Measurements from ENCODE around the gene LUZP1. TPM values are rescaled to one million over a fixed set of nuclear protein-coding genes. Genes with fewer than 3 reads are reported as not detected.

The LUZP1 gene
- total and polyA plus RNA-seq, 10 of the 15 experiments (the other 5 are each of a cell fraction or from before 2014, with no cell fraction given), result 11.3 to 28.2 (median 17.3) TPM

GRCh38 chr1:23166854-23167253 is 1.8 kb downstream of the LUZP1 start:
- ATAC-seq, result no peak
- POLR2A ChIA-PET, result interaction anchor here (0.6 to 1.5 kb wide), 5 partner anchors 11 to 68 kb away, joined by 3 read pairs; no protein-coding TSS in a partner anchor

More at GRCh38 chr1:23166854-23167253, 1.8 kb downstream of the LUZP1 start:
- no TSS peak for BruUV-seq (replicated peaks)
- TF ChIP-seq IRF3 (IDR thresholded peaks at IDR 0.05) (no peak), TCF3 (IDR thresholded peaks at IDR 0.05; ENCODE audit: borderline replicate concordance, insufficient read depth, low read depth, low read length) (no peak), KLF5 (IDR thresholded peaks at IDR 0.05; ENCODE audit: partially characterized antibody) (no peak), LARP7 (IDR thresholded peaks at IDR 0.05) (no peak), POU2F2 (IDR thresholded peaks at IDR 0.05; ENCODE audit: borderline replicate concordance, low read depth, low read length) (no peak), ESRRA (IDR thresholded peaks at IDR 0.05; ENCODE audit: low read length) (no peak), TARDBP (IDR thresholded peaks at IDR 0.05; ENCODE audit: borderline replicate concordance) (no peak), PML (IDR thresholded peaks at IDR 0.05; ENCODE audit: low read length) (no peak)
- intact Hi-C loops (cut with micrococcal nuclease; ENCODE audit: unreplicated experiment) (no loop called here), in situ Hi-C loops (cut with MboI) (no loop called here)
- RAD21 ChIA-PET (ENCODE audit: unreplicated experiment), result interaction anchor here (1.0 to 4.3 kb wide), 6 partner anchors 8 to 146 kb away, joined by 3 to 17 read pairs (median 4); no protein-coding TSS in a partner anchor
- Histone ChIP-seq H3K4me2 (ENCODE audit: control insufficient read depth, insufficient read depth) (peak overlapping the region; percentile 46), H3K4me3 (peak overlapping the region; percentile 95), H3K9me3 (replicated peaks; ENCODE audit: control insufficient read depth, insufficient read depth, low read length) (no peaks in the 10 kb centered on the region), H2AFZ (ENCODE audit: control insufficient read depth, low read depth, low read length) (no peak overlapping the region), H4K20me1 (ENCODE audit: control insufficient read depth, insufficient read depth) (no peaks in the 10 kb centered on the region), H3K79me2 (ENCODE audit: control insufficient read depth, insufficient read depth, low read length) (peaks cover 29% of the 10 kb centered on the region), H3K36me3 (ENCODE audit: control insufficient read depth in 2 of 2, insufficient read depth in 2 of 2, low read length in 1 of 2) (no peaks in the 10 kb centered on the region), H3K4me1 (ENCODE audit: control insufficient read depth, insufficient read depth, low read length) (peaks cover 7% of the 10 kb centered on the region), H3K9ac (ENCODE audit: control insufficient read depth, insufficient read depth, low read length) (no peak overlapping the region), H3K27ac (ENCODE audit: control insufficient read depth, insufficient read depth) (no peak overlapping the region), H3K27me3 (replicated peaks in 1 of 2; ENCODE audit: control insufficient read depth in 2 of 2, insufficient read depth in 2 of 2, low read length in 1 of 2) (no peaks in the 10 kb centered on the region)
- FAIRE-seq (no peak), DNase-seq (ENCODE audit: low read depth, low spot score) (no peak)
- SMC1A ChIA-PET (ENCODE audit: uncharacterized antibody, unreplicated experiment), result interaction anchor here (0.9 to 8.2 kb wide), 6 partner anchors 15 to 67 kb away, joined by 3 to 65 read pairs (median 4); no protein-coding TSS in a partner anchor
- CTCF ChIA-PET, result interaction anchor here (1.1 to 6.9 kb wide), 4 partner anchors 16 to 67 kb away, joined by 3 to 41 read pairs (median 9); no protein-coding TSS in a partner anchor

Measured in GM12878 (cell line).